ENCODE measurements around the gene CDC42EP1.

GRCh38 chr22:37562049-37562875 lies 2.0 kb downstream of the CDC42EP1 start:
- TF ChIP-seq CTCF (IDR thresholded peaks at IDR 0.05 in 4 of 5, conservative IDR thresholded peaks at IDR 0.05 in 1 of 5) = peak in 1 of 5 experiments; percentile 5
- TF ChIP-seq POLR2A (IDR thresholded peaks at IDR 0.05) = no peak

Data from gastrocnemius medialis (tissue), 4 donors.